Measurements from ENCODE around the gene RNU5D-1. TPM values are rescaled to one million over a fixed set of nuclear protein-coding genes. Genes with fewer than 3 reads are reported as not detected.

Gene RNU5D-1
- total RNA-seq, 2 experiments from 2014 or later = not detected

DNA sequence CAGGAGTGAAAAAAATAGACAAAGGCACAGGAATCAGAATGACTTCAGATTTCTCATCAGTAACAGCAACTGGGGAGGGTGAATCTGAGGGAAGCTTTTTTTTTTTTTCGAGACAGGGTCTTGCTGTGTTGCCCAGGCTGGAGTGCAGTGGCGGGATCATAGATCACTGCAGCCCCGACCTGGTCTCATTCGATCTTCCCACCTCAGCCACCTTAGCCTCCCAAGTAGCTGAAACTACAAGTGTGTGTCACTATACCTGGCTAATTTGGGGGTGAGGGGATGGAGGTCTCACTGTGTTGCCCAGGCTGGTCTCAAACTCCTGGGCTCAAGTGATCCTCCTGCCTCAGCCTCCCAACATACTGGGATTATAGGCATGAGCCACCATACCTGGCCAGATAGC is 45.8 kb downstream of the RNU5D-1 start:
- Mint-ChIP-seq H3K4me1 (ENCODE audit: low read depth) (peaks cover 8% of the 10 kb centered on the region), H3K27ac (no peak overlapping the region), H3K4me3 (no peak overlapping the region), H3K27me3 (ENCODE audit: low read depth) (peaks cover 2% of the 10 kb centered on the region), H3K9me3 (ENCODE audit: insufficient read depth) (no peaks in the 10 kb centered on the region), H3K36me3 (ENCODE audit: low read depth) (no peaks in the 10 kb centered on the region)
- DNase-seq (no peak), ATAC-seq (no peak)
- ChIA-PET CTCF (no interaction called here), POLR2A (interaction anchor here (1.0 kb wide), 1 partner anchor 36 kb away, joined by 6 read pairs; no protein-coding TSS in a partner anchor)

- ATAC-seq (peak; percentile 39), DNase-seq (no peak)
- peaks cover 8% of the 10 kb centered on the region for H3K4me1 Mint-ChIP-seq (ENCODE audit: low read depth)
- H3K27me3 Mint-ChIP-seq (ENCODE audit: low read depth) = peaks cover 2% of the 10 kb centered on the region
- H3K27ac Mint-ChIP-seq = no peak overlapping the region
- CTCF ChIA-PET = interaction anchor here (1.3 to 5.8 kb wide), 2 partner anchors 9 to 32 kb away, joined by 3 to 24 read pairs; partner anchors contain the start of gene ARMH1
- H3K4me3 Mint-ChIP-seq = no peak overlapping the region
- POLR2A ChIA-PET = interaction anchor here (0.6 to 1.9 kb wide), 4 partner anchors 11 to 37 kb away, joined by 3 to 9 read pairs (median 4); no protein-coding TSS in a partner anchor
- no peaks in the 10 kb centered on the region for H3K36me3 Mint-ChIP-seq (ENCODE audit: low read depth)
- H3K9me3 Mint-ChIP-seq (ENCODE audit: insufficient read depth) = no peaks in the 10 kb centered on the region
These were observed 46.4 kb downstream of the RNU5D-1 start for GRCh38 chr1:44684525-44684924.

DNA sequence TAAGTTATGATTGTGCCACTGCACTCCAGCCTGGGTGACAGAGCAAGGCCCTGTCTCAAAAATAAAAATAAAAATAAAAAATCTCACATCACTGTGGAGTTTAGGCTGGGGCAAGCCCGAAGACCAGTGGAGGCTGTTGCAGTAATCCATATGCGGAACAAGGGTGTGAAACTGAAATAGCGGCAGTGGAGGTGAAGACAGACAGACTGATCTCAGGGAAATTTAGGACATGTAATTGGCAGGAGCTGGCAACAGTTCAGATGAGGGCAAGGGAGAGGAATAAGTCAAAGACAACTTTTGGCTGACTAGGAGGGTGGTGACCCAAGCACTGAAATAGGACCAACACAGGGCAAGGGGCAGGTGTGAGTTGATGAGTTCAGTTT is 48.1 kb downstream of the RNU5D-1 start:
- CTCF ChIA-PET = interaction anchor here (5.8 kb wide), 1 partner anchor 30 kb away, joined by 24 read pairs; no protein-coding TSS in a partner anchor
- Mint-ChIP-seq H3K27ac (no peak overlapping the region), H3K4me1 (ENCODE audit: low read depth) (peaks cover 8% of the 10 kb centered on the region), H3K4me3 (no peak overlapping the region), H3K27me3 (ENCODE audit: low read depth) (no peaks in the 10 kb centered on the region), H3K36me3 (ENCODE audit: low read depth) (no peaks in the 10 kb centered on the region), H3K9me3 (ENCODE audit: insufficient read depth) (no peaks in the 10 kb centered on the region)
- ATAC-seq = no peak
- no peak for DNase-seq
- POLR2A ChIA-PET = interaction anchor here (0.7 to 1.9 kb wide), 2 partner anchors 39 to 50 kb away, joined by 3 to 9 read pairs; no protein-coding TSS in a partner anchor

DNA sequence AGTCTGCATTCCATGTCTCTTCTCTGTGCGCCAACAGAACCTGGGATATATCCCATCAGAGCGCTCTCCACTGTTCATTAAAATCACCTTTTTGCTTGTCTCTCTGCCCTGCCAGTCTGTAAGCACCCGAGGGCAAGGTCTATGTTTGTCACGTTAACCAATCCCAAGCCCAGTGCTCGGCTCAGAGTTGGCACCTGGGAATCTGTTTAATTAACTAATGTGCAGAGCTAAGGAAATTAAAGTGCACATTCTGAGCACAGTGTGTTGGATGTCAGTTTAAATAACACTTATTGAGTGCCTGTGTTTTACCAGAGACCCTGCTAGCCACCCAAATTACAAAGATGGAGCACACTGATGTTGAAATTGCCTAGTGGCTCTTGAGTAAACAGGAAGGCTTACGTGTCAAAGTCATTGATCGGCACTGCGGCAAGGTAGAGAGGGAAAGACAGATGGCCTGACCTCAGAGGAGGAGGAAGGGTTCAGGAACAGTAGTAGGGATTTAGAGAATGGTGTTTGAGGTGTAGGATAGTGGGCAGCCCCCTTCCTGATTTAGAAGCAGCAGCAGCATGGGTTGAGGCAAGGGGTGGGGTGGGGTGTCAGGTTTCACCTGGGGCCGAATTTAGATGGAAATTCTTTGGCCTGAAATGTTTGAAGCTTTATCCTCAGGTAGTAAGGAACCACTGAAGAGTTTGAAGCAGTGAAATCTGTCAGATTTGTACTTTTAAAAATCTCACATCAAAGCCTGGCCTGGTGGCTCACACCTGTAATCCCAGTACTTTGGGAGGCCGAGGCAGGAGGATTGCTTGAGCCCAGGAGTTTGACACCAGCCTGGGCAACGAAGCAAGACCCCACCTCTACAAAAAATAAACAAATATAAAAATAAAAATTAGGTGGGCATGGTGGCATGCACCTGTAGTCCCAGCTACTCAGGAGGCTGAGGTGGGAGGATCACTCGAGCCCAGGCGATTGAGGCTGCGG is 48.8 kb downstream of the RNU5D-1 start:
- no peak for DNase-seq
- ChIA-PET POLR2A (interaction anchor here (1.5 to 1.9 kb wide), 2 partner anchors 39 kb away, joined by 7 to 9 read pairs; no protein-coding TSS in a partner anchor), CTCF (interaction anchor here (5.8 kb wide), 1 partner anchor 30 kb away, joined by 24 read pairs; no protein-coding TSS in a partner anchor)
- Mint-ChIP-seq H3K36me3 (ENCODE audit: low read depth) (no peaks in the 10 kb centered on the region), H3K27me3 (ENCODE audit: low read depth) (no peaks in the 10 kb centered on the region), H3K9me3 (ENCODE audit: insufficient read depth) (no peaks in the 10 kb centered on the region), H3K4me3 (no peak overlapping the region), H3K27ac (no peak overlapping the region), H3K4me1 (ENCODE audit: low read depth) (peaks cover 8% of the 10 kb centered on the region)
- ATAC-seq = no peak

Other genes with a start within 250 kb of the RNU5D-1 start
- 1 to 10 TPM; 4.0 to 4.6 TPM for gene TMEM53, start 56.7 kb downstream of the RNU5D-1 start, total RNA-seq
- 10 to 100 TPM; 80.0 to 88.4 TPM for gene ARMH1, start 56.5 kb downstream of the RNU5D-1 start, total RNA-seq
- gene KIF2C, start 8.7 kb upstream of the RNU5D-1 start, total RNA-seq = 100 to 1,000 TPM; 125 to 126 TPM
- gene RPS8, start 44.4 kb upstream of the RNU5D-1 start, total RNA-seq = 1,000 to 10,000 TPM; 1,750 to 1,777 TPM
- gene BEST4, start 57.0 kb upstream of the RNU5D-1 start, total RNA-seq = under 1 TPM; 0.26 to 0.42 TPM
- 10 to 100 TPM; 64.8 to 68.0 TPM for gene PLK3, start 69.2 kb upstream of the RNU5D-1 start, total RNA-seq
- gene DYNLT4, start 76.2 kb upstream of the RNU5D-1 start, total RNA-seq = 1 to 10 TPM; 1.8 to 2.3 TPM
- gene BTBD19, start 77.4 kb upstream of the RNU5D-1 start, total RNA-seq = 1 to 10 TPM; 4.5 to 8.8 TPM
- gene PTCH2, start 112.1 kb upstream of the RNU5D-1 start, total RNA-seq = 1 to 10 TPM; 1.3 to 1.4 TPM

Data from activated CD8-positive, alpha-beta T cell treated with anti-CD3 and anti-CD28 coated beads, Interleukin-2, amount 10 ng/mL, durations not matched to agents 7 days and 5 days (primary cell).